ENCODE results near the gene PIK3CA.

DNA sequence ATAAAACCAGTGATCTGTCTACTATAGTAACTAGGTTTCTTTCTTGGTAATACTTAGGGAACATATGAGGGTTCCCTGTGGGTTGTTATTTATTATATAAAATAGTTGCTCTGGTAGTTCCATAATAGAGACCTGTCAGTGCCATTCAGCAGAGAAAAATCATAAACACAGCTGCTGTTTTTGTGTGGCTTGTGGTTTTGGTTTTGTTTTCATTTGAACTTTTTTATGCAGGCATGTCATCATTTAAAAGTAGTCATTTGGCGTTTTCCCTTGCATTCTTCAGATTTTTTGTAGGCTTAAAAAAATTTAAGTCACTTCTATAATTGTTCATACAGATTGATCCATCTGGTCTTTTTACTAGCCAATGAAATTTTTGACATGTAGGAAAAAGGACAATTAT, 47.9 kb downstream of the PIK3CA start:
- TF ChIP-seq, protein P1, sequence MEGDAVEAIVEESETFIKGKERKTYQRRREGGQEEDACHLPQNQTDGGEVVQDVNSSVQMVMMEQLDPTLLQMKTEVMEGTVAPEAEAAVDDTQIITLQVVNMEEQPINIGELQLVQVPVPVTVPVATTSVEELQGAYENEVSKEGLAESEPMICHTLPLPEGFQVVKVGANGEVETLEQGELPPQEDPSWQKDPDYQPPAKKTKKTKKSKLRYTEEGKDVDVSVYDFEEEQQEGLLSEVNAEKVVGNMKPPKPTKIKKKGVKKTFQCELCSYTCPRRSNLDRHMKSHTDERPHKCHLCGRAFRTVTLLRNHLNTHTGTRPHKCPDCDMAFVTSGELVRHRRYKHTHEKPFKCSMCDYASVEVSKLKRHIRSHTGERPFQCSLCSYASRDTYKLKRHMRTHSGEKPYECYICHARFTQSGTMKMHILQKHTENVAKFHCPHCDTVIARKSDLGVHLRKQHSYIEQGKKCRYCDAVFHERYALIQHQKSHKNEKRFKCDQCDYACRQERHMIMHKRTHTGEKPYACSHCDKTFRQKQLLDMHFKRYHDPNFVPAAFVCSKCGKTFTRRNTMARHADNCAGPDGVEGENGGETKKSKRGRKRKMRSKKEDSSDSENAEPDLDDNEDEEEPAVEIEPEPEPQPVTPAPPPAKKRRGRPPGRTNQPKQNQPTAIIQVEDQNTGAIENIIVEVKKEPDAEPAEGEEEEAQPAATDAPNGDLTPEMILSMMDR (IDR thresholded peaks at IDR 0.05): no peak
- TF ChIP-seq POLR2A (IDR thresholded peaks at IDR 0.05): no peak

Data from vagina (tissue), 2 donors.